Kidney (tissue), 14 donors: ENCODE measurements around the gene P2RX4. TPM values are rescaled to one million over a fixed set of nuclear protein-coding genes. Genes with fewer than 3 reads are reported as not detected.
"Not testable (repeated sequence)": the region's sequence is repeated elsewhere in the genome, so short reads cannot be mapped to it uniquely, and the experiment has no call there.

Experiments
- DNase-seq, 5 donors: peaks; one replicate each; pipeline ENCODE4 v3.0.0-alpha.2; 2013 to 2020
- FAIRE-seq: peaks from 2 replicates; lab custom pipeline; 2012; peaks lifted over from hg19 to GRCh38; lab: Jason Lieb, UNC
- H3K27ac ChIP-seq, 2 donors: one replicate each; pipeline ENCODE4 v1.7.0; 2013; ENCODE audit warnings: low read depth in 2 of 2, low read length in 2 of 2, inconsistent platforms in 1 of 2
- H3K27me3 ChIP-seq: one replicate; pipeline ENCODE4 v1.7.1; 2013; ENCODE audit warnings: low read length, inconsistent platforms; ENCODE audit not compliant: control insufficient read depth, insufficient read depth
- H3K36me3 ChIP-seq, 3 donors: one replicate each; pipeline versions ENCODE4 v1.7.0 to v1.7.1; 2013; ENCODE audit warnings: low read length in 3 of 3, control low read depth in 1 of 3, inconsistent platforms in 1 of 3; ENCODE audit not compliant: insufficient read depth in 3 of 3, control insufficient read depth in 2 of 3
- H3K4me1 ChIP-seq, 3 donors: one replicate each; pipeline versions ENCODE4 v1.7.0 to v1.7.1; 2013; ENCODE audit warnings: low read length in 3 of 3, inconsistent platforms in 1 of 3, low read depth in 1 of 3; ENCODE audit not compliant: control insufficient read depth in 2 of 3, insufficient read depth in 2 of 3
- H3K4me3 ChIP-seq, 3 donors: one replicate each; pipeline versions ENCODE4 v1.7.0 to v1.8.1; 2013; ENCODE audit warnings: low read length in 3 of 3, control low read depth in 1 of 3, inconsistent platforms in 1 of 3
- H3K9ac ChIP-seq, 3 donors: one replicate each; pipeline versions ENCODE4 v1.7.0 to v1.7.1; 2013; ENCODE audit warnings: low read length in 3 of 3, control low read depth in 1 of 3, inconsistent platforms in 1 of 3
- H3K9me3 ChIP-seq, 3 donors: one replicate each; pipeline versions ENCODE4 v1.7.0 to v1.7.1; 2013; ENCODE audit warnings: low read length in 3 of 3, control low read depth in 1 of 3, inconsistent platforms in 1 of 3; ENCODE audit not compliant: control insufficient read depth in 2 of 3, insufficient read depth in 1 of 3
- CTCF ChIP-seq: IDR thresholded peaks from 3 replicates; pipeline ENCODE4 v1.5.1; 2012; ENCODE audit warnings: mild to moderate bottlenecking, moderate library complexity, borderline replicate concordance; ENCODE audit not compliant: insufficient read depth; ENCODE audit errors: extremely low read depth
- intact Hi-C: fragments of 100-400 bp; cut with DNase I; formaldehyde crosslinking; loops from one replicate; pipeline ENCODE4 v1.11.1; 2022
- polyA plus RNA-seq: library from polyadenylated mRNA; stranded (reverse); fragments of 350-450 nt; fragmentation: Illumina TruSeq; extraction: RNeasy Lipid Tissue Mini Kit (QIAGEN cat#74804); gene quantifications from one replicate; pipeline ENCODE4 v1.2.3, GENCODE V29; 2014; ENCODE audit warnings: low read depth, low replicate concordance; ENCODE audit not compliant: insufficient read depth
- total RNA-seq: library from RNA; stranded (reverse); fragmentation: NEBNext Ultra II Directional; extraction: Animal tissue kit (Norgen Biotek cat#: 25700); gene quantifications from one replicate; pipeline ENCODE4 v1.2.1, GENCODE V29; 2021
- donor health status: control.
- donor health status: control.
- donor health status: control.
- donor health status: control.
- donor health status: control.
- donor health status: DM: yes; HTN: yes; CAD: no.
- donor health status: Normal renal cell carcinoma (clear cell type).

The P2RX4 gene
- total and polyA plus RNA-seq, 2 donors from 2014 or later = 28.8 to 36.2 TPM

DNA sequence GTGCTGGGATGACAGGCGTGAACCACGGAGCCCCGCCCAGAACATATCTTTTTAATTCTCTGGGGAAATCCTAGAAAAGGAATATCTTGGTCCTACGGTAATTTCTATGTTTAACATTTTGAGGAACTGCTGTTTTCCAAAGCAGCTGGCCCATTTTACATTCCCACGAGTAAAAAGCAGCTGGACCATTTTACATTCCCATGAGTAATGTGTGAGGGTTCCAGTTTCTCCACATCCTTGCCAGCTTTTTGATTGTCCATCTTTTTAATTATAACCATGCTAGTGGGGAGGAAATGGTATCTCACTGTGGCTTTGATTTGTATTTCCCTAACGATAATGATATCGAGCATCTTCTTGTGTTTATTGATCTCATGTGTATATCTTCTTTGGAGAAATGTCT is 4.4 kb upstream of the P2RX4 start:
- no peak for FAIRE-seq
- intact Hi-C loops = no loop called here
- TF ChIP-seq CTCF = no peak

DNA sequence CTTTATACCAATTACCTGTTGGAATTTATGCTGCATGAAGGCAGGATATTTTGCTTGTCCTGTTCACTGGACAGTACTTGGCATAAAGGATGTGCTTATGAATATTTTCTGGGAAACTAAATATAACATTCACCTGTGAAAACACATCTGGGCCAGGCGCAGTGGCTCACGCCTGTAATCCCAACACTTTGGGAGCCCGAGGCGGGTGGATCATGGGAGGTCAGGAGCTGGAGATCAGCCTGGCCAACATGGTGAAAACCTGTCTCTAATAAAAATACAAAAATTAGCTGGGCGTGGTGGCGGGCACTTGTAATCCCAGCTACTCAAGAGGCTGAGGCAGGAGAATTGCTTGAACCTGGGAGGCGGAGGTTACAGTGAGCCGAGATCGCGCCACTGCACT is 1.4 kb upstream of the P2RX4 start:
- H3K9me3 ChIP-seq, H3K27ac ChIP-seq, intact Hi-C loops, H3K4me1 ChIP-seq, H3K4me3 ChIP-seq, H3K9ac ChIP-seq, H3K36me3 ChIP-seq, FAIRE-seq, H3K27me3 ChIP-seq: not testable (repeated sequence)
- peak in 1 of 5 donors; percentile 35 for DNase-seq

More for the DNA sequence above, 4.4 kb upstream of the P2RX4 start:
- H3K4me3 ChIP-seq = no peak overlapping the region
- no peaks in the 10 kb centered on the region for H3K36me3 ChIP-seq
- no peak overlapping the region for H3K9ac ChIP-seq
- no peak overlapping the region for H3K27ac ChIP-seq
- no peaks in the 10 kb centered on the region for H3K9me3 ChIP-seq
- H3K27me3 ChIP-seq = no peaks in the 10 kb centered on the region
- no peaks in the 10 kb centered on the region for H3K4me1 ChIP-seq
- DNase-seq = no peak

- intact Hi-C loops = no loop called here
- FAIRE-seq (no peak), DNase-seq (peak in 2 of 5 donors; percentile 55 to 74)
- H3K4me1 ChIP-seq = peaks cover 0 to 2% (median under 1%) of the 10 kb centered on the region in 3 donors
- H3K9me3 ChIP-seq = no peaks in the 10 kb centered on the region
- no peaks in the 10 kb centered on the region for H3K36me3 ChIP-seq
- H3K9ac ChIP-seq = no peak overlapping the region
- no peak overlapping the region for H3K27ac ChIP-seq
- H3K4me3 ChIP-seq = no peak overlapping the region
- no peaks in the 10 kb centered on the region for H3K27me3 ChIP-seq
- no peak for TF ChIP-seq CTCF
Measured at GRCh38 chr12:121209221-121209620, 708 bp upstream of the P2RX4 start.

- FAIRE-seq = no peak
- Histone ChIP-seq H3K4me3 (no peak overlapping the region), H3K36me3 (no peaks in the 10 kb centered on the region), H3K9ac (no peak overlapping the region), H3K27me3 (no peaks in the 10 kb centered on the region), H3K4me1 (peaks cover 0 to 16% (median 6%) of the 10 kb centered on the region in 3 donors), H3K9me3 (no peaks in the 10 kb centered on the region), H3K27ac (no peak overlapping the region)
- DNase-seq = no peak
- intact Hi-C loops = no loop called here
- no peak for TF ChIP-seq CTCF
Measured at GRCh38 chr12:121212875-121213274, 2.9 kb downstream of the P2RX4 start.
